IPS DF 4.7 (cell line): ENCODE data around the gene SLC18B1.

Experiments
- DNase-seq: peaks from one replicate; pipeline ENCODE4 v3.0.0-alpha.2; 2013; ENCODE audit warnings: low spot score; ENCODE audit errors: extremely low read depth

The SLC18B1 gene

GRCh38 chr6:132746048-132746447 is 52.4 kb downstream of the SLC18B1 start:
- DNase-seq, result no peak

- DNase-seq, result no peak
Observed at GRCh38 chr6:132742495-132742894, 55.9 kb downstream of the SLC18B1 start.

- no peak for DNase-seq
Observed at GRCh38 chr6:132741281-132741680, 57.2 kb downstream of the SLC18B1 start.

GRCh38 chr6:132736239-132736638 is 62.2 kb downstream of the SLC18B1 start:
- DNase-seq, result no peak

GRCh38 chr6:132734694-132735236 is 63.7 kb downstream of the SLC18B1 start:
- DNase-seq, result no peak

GRCh38 chr6:132733814-132734213 is 64.6 kb downstream of the SLC18B1 start:
- no peak for DNase-seq

- no peak for DNase-seq
Observed at GRCh38 chr6:132733283-132733682, 65.2 kb downstream of the SLC18B1 start.

GRCh38 chr6:132731086-132731485 is 67.4 kb downstream of the SLC18B1 start:
- no peak for DNase-seq

GRCh38 chr6:132730560-132730959 is 67.9 kb downstream of the SLC18B1 start:
- DNase-seq, result no peak

GRCh38 chr6:132728616-132729015 is 69.8 kb downstream of the SLC18B1 start:
- no peak for DNase-seq

- DNase-seq, result no peak
Observed at GRCh38 chr6:132726608-132726975, 71.8 kb downstream of the SLC18B1 start.

- DNase-seq, result no peak
Observed at GRCh38 chr6:132725947-132726607, 72.4 kb downstream of the SLC18B1 start.

- no peak for DNase-seq
Observed at GRCh38 chr6:132725471-132725870, 73.0 kb downstream of the SLC18B1 start.

GRCh38 chr6:132719736-132720448 is 78.5 kb downstream of the SLC18B1 start:
- DNase-seq, result no peak
